ENCODE results near the gene ADGRA1.
"Not testable (repeated sequence)": the region's sequence is repeated elsewhere in the genome, so short reads cannot be mapped to it uniquely, and the experiment has no call there.

DNA sequence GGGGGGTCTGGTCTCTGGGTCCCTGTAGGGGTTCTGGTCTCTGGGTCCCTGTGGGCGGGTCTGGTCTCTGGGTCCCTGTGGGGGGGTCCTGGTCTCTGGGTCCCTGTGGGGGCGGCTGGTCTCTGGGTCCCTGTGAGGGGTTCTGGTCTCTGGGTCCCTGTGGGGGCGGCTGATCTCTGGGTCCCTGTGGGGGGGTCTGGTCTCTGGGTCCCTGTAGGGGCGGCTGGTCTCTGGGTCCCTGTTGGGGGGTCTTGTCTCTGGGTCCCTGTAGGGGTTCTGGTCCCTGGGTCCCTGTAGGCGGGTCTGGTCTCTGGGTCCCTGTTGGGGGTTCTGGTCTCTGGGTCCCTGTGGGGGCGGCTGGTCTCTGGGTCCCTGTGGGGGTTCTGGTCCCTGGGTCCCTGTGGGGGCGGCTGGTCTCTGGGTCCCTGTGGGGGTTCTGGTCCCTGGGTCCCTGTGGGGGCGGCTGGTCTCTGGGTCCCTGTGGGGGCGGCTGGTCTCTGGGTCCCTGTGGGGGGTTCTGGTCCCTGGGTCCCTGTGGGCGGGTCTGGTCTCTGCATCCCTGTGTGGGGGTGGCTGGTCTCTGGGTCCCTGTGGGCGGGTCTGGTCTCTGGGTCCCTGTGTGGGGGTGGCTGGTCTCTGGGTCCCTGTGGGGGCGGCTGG lies 49.9 kb downstream of the ADGRA1 start:
- TF ChIP-seq POLR2AphosphoS5, CTCF, POLR2A (IDR thresholded peaks at IDR 0.05): not testable (repeated sequence)

Measured in prostate gland (tissue), 2 donors.